Neural progenitor cell (in vitro differentiated cells): ENCODE results near the gene NPS. TPM values are rescaled to one million over a fixed set of nuclear protein-coding genes. Genes with fewer than 3 reads are reported as not detected.
A peak's percentile ranks its signal among the peaks of the same experiment; 100 is the strongest.

Experiments
- DNase-seq: peaks from one replicate; pipeline ENCODE4 v3.0.0-alpha.2; 2016; ENCODE audit warnings: low spot score
- H2AFZ ChIP-seq: fragments of 200-600 bp; sonication (generic); replicated peaks from 2 replicates; pipeline ENCODE4 v1.6.1; 2016; ENCODE audit warnings: antibody characterized with exemption
- H3F3A ChIP-seq: fragments of 200-600 bp; sonication (generic); 2 replicates; pipeline ENCODE4 v1.6.1; 2016; ENCODE audit warnings: antibody characterized with exemption, low read depth
- H3K27ac ChIP-seq: fragments of 200-600 bp; sonication (generic); 2 replicates; pipeline ENCODE4 v1.5.1; 2016; ENCODE audit warnings: mild to moderate bottlenecking
- H3K27me3 ChIP-seq: fragments of 200-600 bp; sonication (generic); 2 replicates; pipeline ENCODE4 v1.6.1; 2016; ENCODE audit warnings: mild to moderate bottlenecking, moderate library complexity
- H3K36me3 ChIP-seq: fragments of 200-600 bp; sonication (generic); 2 replicates; pipeline ENCODE4 v1.5.1; 2016
- H3K4me1 ChIP-seq: fragments of 200-600 bp; sonication (generic); 2 replicates; pipeline ENCODE4 v1.6.1; 2016; ENCODE audit warnings: mixed run types
- H3K4me2 ChIP-seq: fragments of 200-600 bp; sonication (generic); 2 replicates; pipeline ENCODE4 v1.6.1; 2016
- H3K4me3 ChIP-seq: fragments of 200-600 bp; sonication (generic); 2 replicates; pipeline ENCODE4 v1.5.1; 2016
- H3K79me2 ChIP-seq: fragments of 200-600 bp; sonication (generic); 2 replicates; pipeline ENCODE4 v1.6.1; 2016; ENCODE audit warnings: low read depth
- H3K9ac ChIP-seq: fragments of 200-600 bp; sonication (generic); 2 replicates; pipeline ENCODE4 v1.6.1; 2016
- H3K9me3 ChIP-seq: fragments of 200-600 bp; sonication (generic); 2 replicates; pipeline ENCODE4 v1.5.1; 2016; ENCODE audit warnings: low read depth
- H4K20me1 ChIP-seq: fragments of 200-600 bp; sonication (generic); 2 replicates; pipeline ENCODE4 v1.6.1; 2016; ENCODE audit warnings: low read depth
- H3K27ac Mint-ChIP-seq: 3 replicates; pipeline ENCODE4 v1.8.0; 2021; ENCODE audit warnings: mixed read lengths
- H3K27me3 Mint-ChIP-seq: 2 replicates; pipeline ENCODE4 v1.8.0; 2022; ENCODE audit warnings: low read depth, mild to moderate bottlenecking, inconsistent platforms, moderate library complexity, mixed read lengths; ENCODE audit not compliant: insufficient read depth
- H3K36me3 Mint-ChIP-seq: 3 replicates; pipeline ENCODE4 v1.8.0; 2021; ENCODE audit warnings: mixed read lengths
- H3K4me1 Mint-ChIP-seq: 3 replicates; pipeline ENCODE4 v1.8.0; 2021; ENCODE audit warnings: mixed read lengths
- H3K4me3 Mint-ChIP-seq: 3 replicates; pipeline ENCODE4 v1.8.0; 2021; ENCODE audit warnings: mild to moderate bottlenecking, moderate library complexity, mixed read lengths
- H3K9me3 Mint-ChIP-seq: 3 replicates; pipeline ENCODE4 v1.8.0; 2020; ENCODE audit warnings: mixed read lengths
- CTCF ChIP-seq: fragments of 200-600 bp; sonication (generic); IDR thresholded peaks from 2 replicates; pipeline ENCODE4 v1.5.1; 2017; ENCODE audit warnings: antibody characterized with exemption, mild to moderate bottlenecking
- EZH2 ChIP-seq: fragments of 200-600 bp; sonication (generic); IDR thresholded peaks from 2 replicates; pipeline ENCODE4 v1.6.1; 2017; ENCODE audit warnings: antibody characterized with exemption, mild to moderate bottlenecking, moderate library complexity
- EZH2phosphoT487 ChIP-seq: fragments of 200-600 bp; sonication (generic); IDR thresholded peaks from 2 replicates; pipeline ENCODE4 v1.6.1; 2017; ENCODE audit warnings: antibody characterized with exemption
- total RNA-seq: library from RNA; depleted of rRNA; stranded (reverse); fragments of >200 nt; gene quantifications from 2 replicates; pipeline ENCODE4 v1.2.3, GENCODE V29; 2015; ENCODE audit warnings: low replicate concordance

Gene NPS
- total RNA-seq, 1 donor from 2014 or later: not detected

DNA sequence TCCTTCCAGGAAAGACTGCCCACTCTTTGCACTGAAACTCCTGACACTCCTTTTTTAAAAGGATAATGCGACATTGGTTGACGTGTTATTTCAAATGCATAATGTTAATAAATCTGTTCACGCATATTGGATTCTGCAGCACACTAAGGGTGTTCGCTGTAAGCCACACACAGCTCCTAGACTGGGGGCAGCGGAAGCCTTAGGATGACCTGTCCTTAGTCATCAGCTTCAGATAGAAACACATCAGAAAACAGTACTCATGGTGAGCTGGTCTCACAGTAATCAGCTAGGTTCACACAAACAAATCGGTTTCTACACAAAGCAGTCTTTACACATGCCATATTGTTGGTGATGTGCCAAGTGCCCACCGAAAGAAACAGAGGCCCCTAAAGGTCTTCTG, 4.3 kb downstream of the NPS start:
- Histone ChIP-seq H3K4me3 (no peak overlapping the region), H2AFZ (no peak overlapping the region), H4K20me1 (peaks cover 7% of the 10 kb centered on the region), H3F3A (no peaks in the 10 kb centered on the region), H3K9ac (no peak overlapping the region), H3K27ac (no peak overlapping the region), H3K27me3 (no peaks in the 10 kb centered on the region), H3K4me2 (no peak overlapping the region), H3K36me3 (no peaks in the 10 kb centered on the region), H3K4me1 (no peaks in the 10 kb centered on the region), H3K79me2 (no peaks in the 10 kb centered on the region), H3K9me3 (no peaks in the 10 kb centered on the region)
- no peaks in the 10 kb centered on the region for H3K36me3 Mint-ChIP-seq
- H3K27ac Mint-ChIP-seq: no peak overlapping the region
- H3K9me3 Mint-ChIP-seq: no peaks in the 10 kb centered on the region
- peaks cover 9% of the 10 kb centered on the region for H3K4me1 Mint-ChIP-seq
- H3K27me3 Mint-ChIP-seq: peaks cover 8% of the 10 kb centered on the region
- H3K4me3 Mint-ChIP-seq: no peak overlapping the region
- no peak for TF ChIP-seq EZH2
- no peak for TF ChIP-seq EZH2phosphoT487
- TF ChIP-seq CTCF: no peak
- DNase-seq: no peak

DNA sequence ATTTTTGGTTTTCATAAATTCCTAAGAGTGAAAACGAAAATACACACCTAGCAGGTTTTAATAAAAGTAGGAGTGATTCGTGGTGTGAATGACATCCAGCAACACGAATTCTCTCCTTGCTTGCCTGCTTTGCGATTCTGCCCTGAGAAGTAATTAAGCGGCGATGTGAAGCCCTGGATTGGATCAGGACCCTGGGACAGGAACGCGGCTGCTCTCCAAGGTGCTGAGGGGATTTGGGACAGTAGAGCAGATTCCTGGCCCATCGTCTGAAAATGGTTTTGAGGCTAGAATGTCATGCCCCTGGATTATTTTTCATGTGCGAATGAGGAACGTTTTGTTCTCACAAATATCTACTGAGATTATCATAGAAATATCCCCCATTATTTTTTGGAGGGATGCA, 7.8 kb downstream of the NPS start:
- H3K9ac ChIP-seq: no peak overlapping the region
- H2AFZ ChIP-seq: no peak overlapping the region
- H3K27me3 Mint-ChIP-seq: peaks cover 11% of the 10 kb centered on the region
- no peak overlapping the region for H3K4me3 ChIP-seq
- H3F3A ChIP-seq: no peaks in the 10 kb centered on the region
- no peaks in the 10 kb centered on the region for H3K36me3 Mint-ChIP-seq
- no peak overlapping the region for H3K4me2 ChIP-seq
- no peaks in the 10 kb centered on the region for H3K4me1 ChIP-seq
- no peaks in the 10 kb centered on the region for H3K27me3 ChIP-seq
- no peak overlapping the region for H3K4me3 Mint-ChIP-seq
- no peak for TF ChIP-seq EZH2
- no peak for TF ChIP-seq EZH2phosphoT487
- TF ChIP-seq CTCF: no peak
- peak; percentile 88 for DNase-seq
- H3K36me3 ChIP-seq: no peaks in the 10 kb centered on the region
- peaks cover 3% of the 10 kb centered on the region for H3K9me3 Mint-ChIP-seq
- no peaks in the 10 kb centered on the region for H3K4me1 Mint-ChIP-seq
- H3K9me3 ChIP-seq: no peaks in the 10 kb centered on the region
- no peak overlapping the region for H3K27ac Mint-ChIP-seq
- H3K27ac ChIP-seq: no peak overlapping the region
- peaks cover 7% of the 10 kb centered on the region for H4K20me1 ChIP-seq
- H3K79me2 ChIP-seq: no peaks in the 10 kb centered on the region

GRCh38 chr10:127561647-127562046, 12.5 kb downstream of the NPS start:
- H3K9me3 ChIP-seq: no peaks in the 10 kb centered on the region
- peaks cover 6% of the 10 kb centered on the region for H3K27me3 Mint-ChIP-seq

More at GRCh38 chr10:127561647-127562046, 12.5 kb downstream of the NPS start:
- no peak overlapping the region for H3K27ac Mint-ChIP-seq
- H3K4me1 Mint-ChIP-seq: no peaks in the 10 kb centered on the region
- H4K20me1 ChIP-seq: peaks cover 4% of the 10 kb centered on the region
- no peak for DNase-seq
- TF ChIP-seq CTCF (no peak), EZH2phosphoT487 (no peak), EZH2 (no peak)
- no peak overlapping the region for H3K4me3 Mint-ChIP-seq
- H3K9me3 Mint-ChIP-seq: peaks cover 3% of the 10 kb centered on the region
- H3K4me2 ChIP-seq: no peak overlapping the region
- no peaks in the 10 kb centered on the region for H3K4me1 ChIP-seq
- no peak overlapping the region for H3K9ac ChIP-seq
- H3K27me3 ChIP-seq: no peaks in the 10 kb centered on the region
- H3K79me2 ChIP-seq: no peaks in the 10 kb centered on the region
- H3K36me3 ChIP-seq: no peaks in the 10 kb centered on the region
- H3K36me3 Mint-ChIP-seq: no peaks in the 10 kb centered on the region
- no peak overlapping the region for H2AFZ ChIP-seq
- no peak overlapping the region for H3K27ac ChIP-seq
- no peaks in the 10 kb centered on the region for H3F3A ChIP-seq
- H3K4me3 ChIP-seq: no peak overlapping the region
